NCI-H2227 (cell line): Measurements from ENCODE around the gene ZNF85.
"Not testable (repeated sequence)": the region's sequence is repeated elsewhere in the genome, so short reads cannot be mapped to it uniquely, and the experiment has no call there.

Experiments
- DNase-seq: peaks from one replicate; lab custom pipeline; 2025; ENCODE audit not compliant: unreplicated experiment; lab: John Stamatoyannopoulos, UW

Gene ZNF85

DNA sequence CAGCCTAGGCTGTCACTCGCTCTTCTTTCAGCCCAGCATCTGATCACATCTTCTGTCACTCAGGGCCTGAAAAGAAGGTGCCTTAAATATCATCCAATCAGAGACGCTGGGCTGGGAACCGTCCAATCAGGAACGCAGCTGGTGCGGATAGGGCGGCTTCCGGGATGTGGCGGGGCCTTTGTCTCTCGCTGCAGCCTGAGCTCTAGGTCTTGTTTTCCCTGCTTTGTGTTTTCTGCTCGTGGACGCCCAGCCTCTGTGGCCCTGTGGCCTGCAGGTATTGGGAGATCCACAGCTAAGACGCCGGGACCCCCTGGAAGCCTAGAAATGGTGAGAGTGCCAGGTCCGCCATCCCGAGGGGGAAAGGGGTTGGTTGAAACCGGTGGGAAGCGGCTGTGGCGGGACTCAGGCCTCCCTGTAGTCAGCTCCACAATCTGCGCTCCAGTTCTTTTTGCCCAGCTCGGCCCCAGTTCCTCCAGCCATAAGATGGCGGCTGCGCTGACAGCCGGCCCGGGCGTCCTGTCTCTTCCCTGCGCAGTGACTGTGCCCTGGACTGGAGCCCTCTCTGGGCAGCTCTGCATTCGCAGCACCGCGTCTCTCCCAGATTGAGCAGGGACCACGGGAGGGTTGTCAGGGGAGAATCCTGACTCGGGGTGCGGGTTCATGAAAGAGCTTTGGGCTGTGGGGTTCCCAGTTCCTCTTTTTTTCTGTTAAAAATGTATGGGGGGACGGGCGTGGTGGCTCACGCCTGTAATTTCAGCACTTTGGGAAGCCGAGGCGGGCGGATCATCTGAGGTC is at the start of gene ZNF85:
Gene ZNF85, plus strand, starts transcription at position 175 of the 795 bp plus-strand sequence. Its CDS starts 150 bp downstream, at position 325.
- peak; percentile 90 for DNase-seq

DNA sequence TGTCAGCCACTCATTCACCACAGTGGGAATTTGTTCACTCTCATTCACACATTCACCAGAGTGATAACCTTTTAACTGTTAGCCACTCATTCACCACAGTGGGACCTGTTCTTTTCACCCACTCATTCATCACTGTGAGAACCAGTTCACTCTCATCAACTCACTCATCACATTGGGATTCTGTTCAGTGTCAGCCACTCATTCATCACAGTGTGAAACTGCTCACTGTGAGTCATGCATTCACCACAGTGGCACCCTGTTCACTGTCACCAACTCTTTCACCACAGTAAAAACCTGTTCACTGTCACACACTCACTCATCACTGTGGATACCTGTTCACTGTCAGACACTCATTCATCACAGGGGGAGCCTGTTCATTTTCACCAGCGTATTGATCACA is 43.5 kb upstream of the ZNF85 start:
- no peak for DNase-seq

DNA sequence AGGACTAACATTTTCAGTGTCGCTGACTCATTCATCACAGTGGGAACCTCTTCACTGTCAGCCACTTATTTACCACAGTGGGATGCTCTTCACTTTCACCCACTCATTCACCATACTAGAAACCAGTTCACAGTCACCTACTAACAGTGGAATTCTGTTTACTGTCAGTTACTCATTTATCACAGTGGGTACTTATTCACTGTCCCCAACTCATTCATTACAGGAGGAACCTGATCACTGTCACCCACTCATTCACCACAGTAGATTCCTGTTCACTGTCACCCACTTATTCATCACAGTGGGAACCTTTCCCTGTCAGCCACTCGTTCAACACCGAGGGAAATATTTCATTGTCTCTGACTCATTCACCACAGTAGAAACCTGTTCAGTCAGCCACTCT is 10.1 kb upstream of the ZNF85 start:
- DNase-seq, result no peak

DNA sequence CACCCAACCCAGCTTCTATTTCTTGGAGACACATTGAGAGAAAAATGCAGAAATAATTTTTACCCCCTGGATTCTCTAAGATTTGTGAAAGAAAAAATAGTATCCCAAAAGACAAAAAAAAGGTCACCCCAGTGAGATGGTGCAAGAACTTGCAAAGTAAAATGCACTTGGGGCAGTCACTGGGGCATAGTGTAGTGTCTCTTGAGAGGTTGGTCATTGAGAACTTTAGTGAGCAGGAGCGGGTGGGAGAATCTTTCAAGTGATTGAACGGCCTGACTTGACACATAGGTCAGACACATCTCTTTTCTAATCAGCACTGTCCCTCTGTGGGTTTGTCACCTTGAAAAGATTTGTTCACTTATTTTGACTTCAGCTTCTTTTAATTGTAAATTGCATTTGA is 2.4 kb downstream of the ZNF85 start:
- DNase-seq, result no peak

DNA sequence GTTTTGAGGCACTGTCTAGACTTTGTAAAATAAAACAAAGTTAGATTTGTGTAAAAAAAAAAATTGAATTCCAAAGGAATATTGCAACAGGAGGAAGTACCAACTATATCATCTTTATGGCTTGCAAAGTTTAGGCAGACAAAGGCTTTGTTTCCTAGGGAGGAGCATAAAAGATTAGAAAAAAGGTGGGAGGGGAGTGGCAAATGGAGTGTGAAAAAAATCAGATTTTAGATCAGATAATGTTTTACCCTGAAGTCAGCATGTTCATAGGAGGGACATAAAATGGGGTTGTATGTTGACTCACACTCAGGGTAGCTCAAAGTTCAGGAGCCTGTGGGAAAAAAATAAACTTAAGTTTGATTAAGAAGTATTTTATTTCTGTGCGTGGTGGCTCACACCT is 3.7 kb downstream of the ZNF85 start:
- no peak for DNase-seq

DNA sequence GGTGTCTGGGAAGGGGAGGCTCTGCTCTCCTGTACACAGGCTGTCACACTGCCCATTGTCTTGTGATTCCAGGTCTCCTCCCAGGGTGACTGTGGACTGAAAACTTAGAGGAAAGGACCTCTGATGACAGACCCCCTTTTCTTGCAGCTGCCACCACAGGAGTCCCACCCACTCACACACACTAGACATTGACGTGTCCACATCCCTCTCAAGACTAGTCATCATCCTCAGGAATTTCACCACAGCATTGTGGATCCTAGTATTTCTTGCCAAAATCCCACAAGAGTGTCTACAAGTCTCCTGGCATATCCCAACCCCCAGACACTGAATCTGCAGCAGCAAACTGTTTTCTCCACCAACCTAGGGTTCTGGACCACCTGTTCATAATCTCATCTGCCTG is 5.3 kb downstream of the ZNF85 start:
- no peak for DNase-seq

DNA sequence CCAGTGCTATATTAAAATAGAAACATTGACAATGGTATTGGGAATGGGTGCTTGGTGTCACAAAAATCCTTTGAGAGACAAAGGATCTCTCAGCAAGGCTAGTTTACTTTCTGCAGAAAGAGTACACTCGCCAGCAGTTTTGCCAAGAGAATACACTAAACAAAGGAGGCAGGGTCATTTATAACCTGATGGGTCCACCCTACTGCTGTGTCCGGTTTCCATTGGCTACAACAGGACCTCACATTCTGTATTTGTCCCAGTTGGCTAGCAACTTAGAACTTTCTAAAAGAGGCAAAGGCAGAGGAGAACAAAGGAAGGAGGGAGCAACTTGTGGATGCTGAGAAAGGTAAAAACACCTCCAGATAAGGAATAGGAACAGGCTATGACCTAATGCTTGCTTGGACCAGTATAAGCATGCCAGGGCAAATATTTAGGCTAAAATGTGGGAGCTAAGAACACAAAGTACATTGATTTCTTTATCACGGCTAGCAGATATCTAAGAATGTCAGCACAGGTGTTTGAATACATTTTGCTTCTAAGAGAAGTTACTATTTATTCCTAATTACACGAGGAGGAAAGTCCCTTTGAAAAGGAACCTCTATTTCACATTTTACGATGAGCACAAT is 13.4 kb downstream of the ZNF85 start:
- not testable (repeated sequence) for DNase-seq

DNA sequence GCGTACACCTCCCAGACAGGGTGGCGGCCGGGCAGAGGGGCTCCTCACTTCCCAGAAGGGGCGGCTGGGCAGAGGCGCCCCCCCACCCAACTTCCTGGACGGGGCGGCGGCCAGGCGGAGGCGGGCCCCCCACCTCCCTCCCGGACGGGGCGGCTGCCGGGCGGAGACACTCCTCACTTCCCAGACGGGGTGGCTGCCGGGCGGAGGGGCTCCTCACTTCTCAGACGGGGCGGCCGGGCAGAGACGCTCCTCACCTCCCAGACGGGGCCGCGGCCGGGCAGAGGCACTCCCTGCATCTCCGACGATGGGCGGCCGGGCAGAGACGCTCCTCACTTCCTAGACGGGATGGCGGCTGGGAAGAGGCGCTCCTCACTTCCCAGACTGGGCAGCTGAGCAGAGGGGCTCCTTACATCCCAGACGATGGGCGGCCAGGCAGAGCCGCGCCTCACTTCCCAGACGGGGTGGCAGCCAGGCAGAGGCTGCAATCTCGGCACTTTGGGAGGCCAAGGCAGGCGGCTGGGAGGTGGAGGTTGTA is 29.6 kb downstream of the ZNF85 start:
- not testable (repeated sequence) for DNase-seq

DNA sequence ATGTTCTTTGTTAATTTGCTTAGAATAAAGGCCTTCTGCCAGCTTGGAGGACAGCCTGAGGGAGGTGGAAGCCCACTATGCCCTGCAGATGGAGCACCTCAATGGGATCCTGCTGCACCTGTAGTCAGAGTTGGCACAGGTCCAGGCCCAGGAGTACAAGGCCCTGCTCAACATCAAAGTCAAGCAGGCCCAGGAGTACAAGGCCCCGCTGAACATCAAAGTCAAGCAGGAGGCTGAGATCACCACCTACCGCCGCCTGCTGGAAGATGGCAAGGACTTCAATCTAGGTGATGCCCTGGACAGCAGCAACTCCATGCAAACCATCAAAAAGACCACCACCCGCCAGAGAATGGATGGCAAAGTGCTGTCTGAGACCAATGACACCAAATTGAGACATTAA is 41.7 kb downstream of the ZNF85 start:
- DNase-seq, result no peak

DNA sequence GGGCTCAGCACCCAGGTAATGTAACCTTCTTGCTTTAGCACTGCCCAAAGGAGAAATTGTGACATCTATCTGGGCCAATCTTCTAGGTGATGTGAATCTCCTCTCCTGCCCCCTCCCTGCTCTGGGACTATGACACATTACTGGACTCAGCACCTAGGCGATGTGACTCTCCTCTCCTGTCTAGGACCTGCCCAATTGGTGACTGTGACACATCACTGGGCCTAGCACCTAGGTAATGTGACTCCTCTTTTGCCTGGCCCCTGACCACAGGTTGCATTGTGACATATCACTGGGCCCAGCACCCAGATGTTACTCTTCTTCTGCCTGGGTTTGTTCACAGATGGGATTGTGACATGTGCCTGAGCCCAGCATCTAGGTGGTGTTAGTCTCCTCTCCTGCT is 45.0 kb downstream of the ZNF85 start:
- no peak for DNase-seq

DNA sequence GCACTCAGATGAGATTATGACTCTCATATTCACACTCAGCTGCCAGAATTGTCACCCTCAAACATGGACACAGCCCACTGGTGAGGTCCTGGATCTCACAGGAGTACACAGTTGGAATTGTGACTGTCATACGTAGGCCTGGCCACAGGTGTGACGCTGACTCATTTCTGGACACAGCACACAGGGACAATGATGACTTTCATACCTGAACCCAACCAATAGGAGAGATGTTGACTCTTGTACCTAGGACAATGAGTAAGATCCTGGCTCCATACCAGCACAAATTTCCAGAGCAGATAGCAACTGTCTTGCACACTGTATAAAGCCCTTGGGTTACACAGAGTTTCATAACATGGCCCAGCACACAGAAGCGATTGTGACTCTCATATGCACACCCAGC is 46.4 kb downstream of the ZNF85 start:
- no peak for DNase-seq

DNA sequence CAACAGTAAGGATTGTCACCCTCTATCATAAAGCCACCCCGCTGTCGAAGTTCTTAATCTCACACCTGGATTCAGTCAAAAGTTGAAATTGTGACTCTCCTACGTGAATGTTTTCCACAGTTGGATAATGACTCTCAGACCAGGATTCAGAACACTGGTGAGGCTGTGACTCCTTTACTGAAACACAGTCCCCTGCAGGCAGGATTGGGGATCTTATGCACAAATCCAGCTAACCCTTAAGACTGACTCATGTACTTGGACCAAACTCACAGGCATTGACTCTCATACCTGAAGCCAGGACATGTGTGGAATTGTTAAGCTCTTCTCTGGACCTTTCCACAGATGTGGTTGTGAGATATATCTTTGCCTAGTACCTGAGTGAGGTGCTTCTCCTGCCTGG is 46.8 kb downstream of the ZNF85 start:
- no peak for DNase-seq

DNA sequence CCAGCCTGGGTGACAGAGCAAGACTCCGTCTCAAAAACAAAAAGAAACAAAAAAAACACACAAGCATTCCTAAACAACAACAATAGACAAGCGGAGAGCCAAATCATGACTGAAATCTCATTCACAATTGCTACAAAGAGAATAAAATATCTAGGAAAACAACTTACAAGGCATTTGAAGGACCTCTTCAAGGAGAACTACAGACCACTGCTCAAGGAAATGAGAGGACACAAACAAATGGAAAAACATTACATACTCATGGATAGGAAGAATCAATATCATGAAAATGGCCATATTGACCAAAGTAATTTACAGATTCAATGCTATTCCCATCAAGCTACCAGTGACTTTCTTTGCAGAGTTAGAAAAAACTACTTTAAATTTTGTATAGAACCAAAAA is 69.7 kb downstream of the ZNF85 start:
- not testable (repeated sequence) for DNase-seq

DNA sequence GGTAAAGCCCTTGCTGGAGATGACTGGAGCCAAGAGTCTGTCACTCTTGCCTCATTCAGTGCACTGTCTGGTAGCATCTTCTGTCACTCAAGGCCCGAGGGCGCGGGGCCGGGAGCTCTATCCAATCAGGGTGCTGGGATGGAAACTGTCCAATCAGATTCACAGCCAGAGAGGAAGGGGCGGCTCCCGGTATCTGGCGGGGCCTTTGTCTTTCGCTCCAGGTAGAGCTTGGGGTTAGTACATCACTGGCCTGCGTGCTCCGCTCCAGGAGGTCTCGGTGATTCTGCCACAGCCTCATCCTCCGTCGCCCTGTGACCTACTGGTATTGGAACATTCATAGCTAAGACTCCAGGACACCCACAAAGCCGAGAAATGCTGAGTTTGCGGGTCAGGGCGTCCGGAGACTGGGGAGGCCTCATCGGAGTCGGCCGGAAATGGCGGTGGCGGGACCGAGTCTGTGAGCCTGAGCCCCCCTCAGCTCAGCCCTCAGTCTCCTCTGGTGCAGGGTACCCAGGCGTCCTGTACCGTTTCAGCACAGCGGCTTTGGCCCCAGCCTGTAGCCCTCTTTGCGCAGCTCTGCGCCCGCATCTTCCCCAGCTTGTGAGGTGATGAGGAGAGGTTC is 76.8 kb downstream of the ZNF85 start:
- DNase-seq, result peak; percentile 93
